Measurements from ENCODE around the gene STAT4.

Gene STAT4

GRCh38 chr2:191171286-191171685, 20.5 kb upstream of the STAT4 start:
- TF ChIP-seq, protein P1, sequence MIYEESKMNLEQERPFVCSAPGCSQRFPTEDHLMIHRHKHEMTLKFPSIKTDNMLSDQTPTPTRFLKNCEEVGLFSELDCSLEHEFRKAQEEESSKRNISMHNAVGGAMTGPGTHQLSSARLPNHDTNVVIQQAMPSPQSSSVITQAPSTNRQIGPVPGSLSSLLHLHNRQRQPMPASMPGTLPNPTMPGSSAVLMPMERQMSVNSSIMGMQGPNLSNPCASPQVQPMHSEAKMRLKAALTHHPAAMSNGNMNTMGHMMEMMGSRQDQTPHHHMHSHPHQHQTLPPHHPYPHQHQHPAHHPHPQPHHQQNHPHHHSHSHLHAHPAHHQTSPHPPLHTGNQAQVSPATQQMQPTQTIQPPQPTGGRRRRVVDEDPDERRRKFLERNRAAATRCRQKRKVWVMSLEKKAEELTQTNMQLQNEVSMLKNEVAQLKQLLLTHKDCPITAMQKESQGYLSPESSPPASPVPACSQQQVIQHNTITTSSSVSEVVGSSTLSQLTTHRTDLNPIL (CRISPR knock-in tag; IDR thresholded peaks at IDR 0.05; ENCODE audit: low read depth) = no peak
- TF ChIP-seq TSHZ2 (CRISPR knock-in tag; IDR thresholded peaks at IDR 0.05) (no peak), TOX (CRISPR knock-in tag; IDR thresholded peaks at IDR 0.05; ENCODE audit: borderline replicate concordance) (no peak), ZNF8 (CRISPR knock-in tag; IDR thresholded peaks at IDR 0.05) (no peak), PPARA (CRISPR knock-in tag; IDR thresholded peaks at IDR 0.05; ENCODE audit: borderline replicate concordance) (no peak), CSDC2 (CRISPR knock-in tag; IDR thresholded peaks at IDR 0.05) (no peak), ZFP3 (CRISPR knock-in tag; IDR thresholded peaks at IDR 0.05) (no peak), ISL1 (CRISPR knock-in tag; IDR thresholded peaks at IDR 0.05) (no peak), ZC3H10 (CRISPR knock-in tag; IDR thresholded peaks at IDR 0.05) (no peak), OSR1 (CRISPR knock-in tag; IDR thresholded peaks at IDR 0.05) (no peak), ARNTL (CRISPR knock-in tag; IDR thresholded peaks at IDR 0.05; ENCODE audit: borderline replicate concordance, low read depth) (no peak), BACH2 (CRISPR knock-in tag; IDR thresholded peaks at IDR 0.05; ENCODE audit: borderline replicate concordance) (no peak), TCF4 (CRISPR knock-in tag; IDR thresholded peaks at IDR 0.05; ENCODE audit: borderline replicate concordance) (no peak), SNAI2 (CRISPR knock-in tag; IDR thresholded peaks at IDR 0.05) (no peak), GLIS3 (CRISPR knock-in tag; IDR thresholded peaks at IDR 0.05) (no peak), RARB (CRISPR knock-in tag; IDR thresholded peaks at IDR 0.05) (no peak), CSRNP3 (CRISPR knock-in tag; IDR thresholded peaks at IDR 0.05) (no peak)
- TF ChIP-seq, protein P2, sequence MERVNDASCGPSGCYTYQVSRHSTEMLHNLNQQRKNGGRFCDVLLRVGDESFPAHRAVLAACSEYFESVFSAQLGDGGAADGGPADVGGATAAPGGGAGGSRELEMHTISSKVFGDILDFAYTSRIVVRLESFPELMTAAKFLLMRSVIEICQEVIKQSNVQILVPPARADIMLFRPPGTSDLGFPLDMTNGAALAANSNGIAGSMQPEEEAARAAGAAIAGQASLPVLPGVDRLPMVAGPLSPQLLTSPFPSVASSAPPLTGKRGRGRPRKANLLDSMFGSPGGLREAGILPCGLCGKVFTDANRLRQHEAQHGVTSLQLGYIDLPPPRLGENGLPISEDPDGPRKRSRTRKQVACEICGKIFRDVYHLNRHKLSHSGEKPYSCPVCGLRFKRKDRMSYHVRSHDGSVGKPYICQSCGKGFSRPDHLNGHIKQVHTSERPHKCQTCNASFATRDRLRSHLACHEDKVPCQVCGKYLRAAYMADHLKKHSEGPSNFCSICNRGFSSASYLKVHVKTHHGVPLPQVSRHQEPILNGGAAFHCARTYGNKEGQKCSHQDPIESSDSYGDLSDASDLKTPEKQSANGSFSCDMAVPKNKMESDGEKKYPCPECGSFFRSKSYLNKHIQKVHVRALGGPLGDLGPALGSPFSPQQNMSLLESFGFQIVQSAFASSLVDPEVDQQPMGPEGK (CRISPR knock-in tag; IDR thresholded peaks at IDR 0.05; ENCODE audit: borderline replicate concordance) = no peak
- peak; percentile 28 for ATAC-seq

DNA sequence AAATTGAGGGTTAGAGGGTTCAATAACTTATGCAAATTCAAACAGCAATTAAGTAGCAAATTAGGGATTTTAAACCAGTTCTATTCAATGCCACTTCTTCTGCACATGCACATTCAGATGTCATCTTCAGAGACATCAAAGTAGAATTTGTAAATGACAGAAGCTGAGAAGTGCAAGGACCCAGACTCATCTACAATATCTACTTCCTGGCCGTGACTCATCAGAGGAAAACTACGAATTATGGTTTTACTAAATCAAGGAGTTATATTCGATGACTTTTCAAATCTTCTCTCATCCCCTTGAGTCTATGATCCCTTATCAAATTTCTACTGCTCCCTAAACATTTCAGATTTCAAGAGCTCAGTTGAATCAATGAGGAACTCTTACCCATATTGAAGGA, 20.0 kb upstream of the STAT4 start:
- 0 out of 3 replicates have a peak, but pooled peaks have one; percentile 4 for ATAC-seq
- no peak for TF ChIP-seq ZNF70 (CRISPR knock-in tag; IDR thresholded peaks at IDR 0.05)
- TF ChIP-seq, protein P2 (CRISPR knock-in tag; IDR thresholded peaks at IDR 0.05; ENCODE audit: borderline replicate concordance) = no peak
- no peak for TF ChIP-seq POU6F1 (CRISPR knock-in tag; IDR thresholded peaks at IDR 0.05; ENCODE audit: borderline replicate concordance, low read depth)
- TF ChIP-seq ZC3H10 (CRISPR knock-in tag; IDR thresholded peaks at IDR 0.05) = no peak
- no peak for TF ChIP-seq CSDC2 (CRISPR knock-in tag; IDR thresholded peaks at IDR 0.05)
- no peak for TF ChIP-seq BACH2 (CRISPR knock-in tag; IDR thresholded peaks at IDR 0.05; ENCODE audit: borderline replicate concordance)
- TF ChIP-seq PPARA (CRISPR knock-in tag; IDR thresholded peaks at IDR 0.05; ENCODE audit: borderline replicate concordance) = no peak
- no peak for TF ChIP-seq ZFP3 (CRISPR knock-in tag; IDR thresholded peaks at IDR 0.05)
- TF ChIP-seq TSHZ2 (CRISPR knock-in tag; IDR thresholded peaks at IDR 0.05) = no peak
- no peak for TF ChIP-seq ZNF565 (CRISPR knock-in tag; conservative IDR thresholded peaks at IDR 0.05; ENCODE audit: low read depth)
- TF ChIP-seq GLIS3 (CRISPR knock-in tag; IDR thresholded peaks at IDR 0.05) = no peak
- no peak for TF ChIP-seq RARB (CRISPR knock-in tag; IDR thresholded peaks at IDR 0.05)
- no peak for TF ChIP-seq ZNF8 (CRISPR knock-in tag; IDR thresholded peaks at IDR 0.05)
- TF ChIP-seq TOX (CRISPR knock-in tag; IDR thresholded peaks at IDR 0.05; ENCODE audit: borderline replicate concordance) = no peak
- TF ChIP-seq ZFP30 (CRISPR knock-in tag; IDR thresholded peaks at IDR 0.05) = no peak
- no peak for TF ChIP-seq ISL1 (CRISPR knock-in tag; IDR thresholded peaks at IDR 0.05)
- no peak for TF ChIP-seq CSRNP3 (CRISPR knock-in tag; IDR thresholded peaks at IDR 0.05)
- TF ChIP-seq SNAI2 (CRISPR knock-in tag; IDR thresholded peaks at IDR 0.05) = no peak
- no peak for TF ChIP-seq ESRRG (CRISPR knock-in tag; IDR thresholded peaks at IDR 0.05)

Data from SK-N-SH treated with all-trans-retinoic acid at 6 μM for 48 hours (cell line).